Activated CD4-positive, alpha-beta T cell treated with anti-CD3 and anti-CD28 coated beads for 48 hours (primary cell): ENCODE results near the gene SCN8A.
"Not testable (repeated sequence)": the region's sequence is repeated elsewhere in the genome, so short reads cannot be mapped to it uniquely, and the experiment has no call there.

ENCODE experiments used
- DNase-seq: peaks from one replicate; pipeline ENCODE4 v3.0.0-alpha.2; 2020

SCN8A gene

GRCh38 chr12:51818566-51819300 lies 227.7 kb downstream of the SCN8A start:
- no peak for DNase-seq

DNA sequence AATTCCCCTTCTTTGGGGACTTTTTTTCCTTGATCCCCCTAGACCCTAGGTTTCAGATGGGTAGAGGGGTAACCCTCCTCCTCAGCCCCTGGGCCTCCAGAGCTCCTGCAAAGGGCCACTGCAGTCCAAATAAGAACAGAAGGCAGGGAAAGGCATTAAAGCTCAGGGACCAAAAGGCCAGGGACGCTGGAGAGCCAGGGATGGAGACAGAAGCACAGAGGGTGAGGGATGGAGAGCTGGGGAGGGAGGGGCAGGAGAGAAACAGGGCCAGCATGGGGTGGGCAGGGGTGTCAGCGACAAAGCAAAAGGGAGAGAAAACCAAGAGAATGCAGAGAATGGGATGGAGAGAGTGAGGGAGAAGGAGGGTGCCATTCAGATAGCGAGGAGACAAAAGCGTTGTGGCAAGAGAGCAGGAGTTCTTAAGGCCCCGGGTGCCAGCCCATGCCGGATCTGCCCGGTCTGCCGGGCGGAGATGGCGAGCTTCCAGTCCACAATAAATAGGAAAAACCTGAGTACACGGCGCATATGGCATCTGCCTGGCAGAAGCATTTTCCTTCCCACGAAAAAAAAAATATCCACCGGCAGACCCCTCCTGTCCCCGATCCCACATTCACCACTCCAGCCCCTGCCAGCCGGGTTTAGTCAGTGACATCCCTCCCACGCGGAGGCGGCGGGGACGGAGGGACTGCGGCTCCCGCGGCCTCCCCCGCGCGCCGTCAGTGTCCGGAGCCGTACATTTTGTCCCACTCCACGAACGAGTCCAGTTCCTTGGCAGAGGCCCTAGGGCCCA lies 228.9 kb downstream of the SCN8A start:
- no peak for DNase-seq

- DNase-seq = peak; percentile 87
Measured at GRCh38 chr12:51820526-51821439, 229.8 kb downstream of the SCN8A start.

GRCh38 chr12:51821440-51822260 lies 230.6 kb downstream of the SCN8A start:
- DNase-seq = peak; percentile 46

GRCh38 chr12:51822261-51822616 lies 231.2 kb downstream of the SCN8A start:
- no peak for DNase-seq

DNA sequence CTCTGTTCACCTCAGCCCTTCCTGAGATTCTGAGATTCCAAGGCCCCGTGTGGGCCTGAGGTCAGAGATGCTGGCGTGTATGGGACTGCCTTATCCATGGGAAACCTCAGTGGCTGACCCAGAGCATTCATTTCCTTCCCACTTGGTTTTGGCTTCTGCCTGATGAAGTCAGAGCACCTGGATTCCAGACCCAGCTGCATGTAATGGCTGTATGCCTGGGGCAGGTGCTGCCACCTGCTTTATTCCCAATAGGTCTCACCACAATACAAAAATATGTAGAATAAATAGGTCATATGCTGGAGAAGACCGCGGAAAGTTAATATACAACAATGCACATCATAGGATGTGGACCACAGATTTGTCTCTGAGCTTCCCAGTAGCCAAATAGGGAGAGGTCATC lies 231.9 kb downstream of the SCN8A start:
- DNase-seq = no peak

DNA sequence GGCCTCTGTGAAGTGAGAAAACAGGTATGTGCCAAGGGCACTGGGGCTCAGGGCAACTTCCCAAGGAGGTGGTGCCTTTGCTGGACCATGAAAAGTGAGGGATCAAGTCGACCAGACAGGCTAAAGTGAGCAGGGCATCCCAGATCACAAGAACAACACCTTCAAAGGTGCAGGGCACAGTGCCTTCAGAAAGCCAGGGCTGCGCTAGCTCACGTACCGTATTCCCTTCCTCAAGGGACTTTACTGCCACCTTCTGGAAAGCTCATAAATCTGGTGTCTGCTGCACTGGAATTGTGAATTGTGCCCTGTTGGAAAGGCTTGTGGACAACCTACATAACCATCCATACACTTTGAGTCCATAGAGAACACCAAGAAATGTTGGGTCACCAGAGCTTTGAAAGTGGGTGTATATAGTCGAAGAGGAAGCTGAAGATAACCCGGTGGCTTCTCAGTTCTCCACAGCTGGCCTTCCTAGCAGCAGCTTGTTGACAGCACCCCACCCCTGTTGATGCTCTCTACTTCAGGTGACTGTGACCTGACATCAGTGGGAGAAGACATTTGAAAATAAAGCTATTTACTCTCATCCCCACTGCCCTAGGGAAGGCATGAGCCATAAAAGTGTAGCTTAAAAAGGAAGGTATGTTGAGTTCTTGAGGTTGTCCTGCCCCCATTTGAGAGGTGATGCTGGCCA lies 233.0 kb downstream of the SCN8A start:
- peak; percentile 37 for DNase-seq

DNA sequence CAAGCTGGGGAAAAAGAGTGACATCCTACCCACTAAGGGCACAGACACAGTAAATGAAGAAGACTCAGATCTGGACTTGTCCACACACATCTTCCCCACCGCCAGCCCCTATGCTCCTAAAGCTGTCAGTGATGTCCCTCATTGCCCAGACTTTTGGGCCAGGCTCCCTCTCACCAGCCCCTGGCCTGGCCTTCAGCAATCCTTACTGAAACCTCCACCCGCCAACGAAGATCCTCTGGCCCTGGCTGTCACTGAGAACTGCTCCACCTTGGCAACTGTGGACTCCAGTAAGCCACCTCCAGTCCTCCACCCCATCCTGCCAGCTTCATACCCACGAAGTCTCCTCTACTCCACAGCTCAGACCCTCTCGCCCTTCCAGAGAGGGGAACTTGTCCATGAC lies 234.2 kb downstream of the SCN8A start:
- no peak for DNase-seq

DNA sequence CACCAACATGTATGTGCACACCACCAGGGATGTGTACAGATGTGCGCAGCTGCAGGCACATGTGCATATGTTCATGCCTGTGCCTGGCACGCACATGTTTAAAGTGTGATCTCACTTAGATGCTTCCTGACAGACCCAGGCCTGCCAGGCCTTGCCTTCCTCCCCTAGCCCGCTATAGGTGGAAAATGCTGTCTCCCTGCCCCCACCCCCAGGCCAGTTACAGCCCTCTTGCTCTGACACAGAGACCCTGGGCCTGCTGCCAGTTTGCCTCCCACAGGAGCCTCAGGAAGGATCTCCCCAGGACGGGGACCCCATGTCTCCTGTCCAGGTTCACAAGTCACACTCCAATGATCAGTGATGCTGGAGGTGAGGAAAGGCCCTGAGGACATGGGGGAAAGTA lies 235.8 kb downstream of the SCN8A start:
- DNase-seq = no peak

- DNase-seq = peak; percentile 82
Measured at GRCh38 chr12:51827925-51828818, 237.1 kb downstream of the SCN8A start.

DNA sequence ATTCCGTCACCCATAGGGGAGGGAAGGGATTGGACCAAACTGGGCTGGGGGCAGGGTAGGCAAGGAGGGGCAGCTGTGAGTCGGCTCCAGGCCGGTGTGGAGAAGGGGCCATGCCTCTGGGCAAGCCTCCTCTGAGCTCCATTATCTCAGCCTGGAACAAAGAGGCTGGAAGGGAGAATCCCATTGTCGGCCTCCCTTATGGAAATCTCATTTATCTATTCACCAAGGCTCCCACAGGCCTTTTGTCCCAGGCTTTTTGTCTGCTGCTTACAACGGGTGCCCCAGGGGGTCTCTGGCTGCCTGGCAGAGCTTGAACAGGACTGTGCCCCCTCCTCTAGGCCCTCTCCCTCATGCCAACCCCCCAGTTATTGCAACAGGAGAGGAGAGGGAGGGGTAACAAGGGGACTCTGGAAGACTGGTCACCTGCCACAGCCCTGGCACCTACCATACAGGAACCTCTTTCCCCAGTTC lies 238.0 kb downstream of the SCN8A start:
- no peak for DNase-seq

DNA sequence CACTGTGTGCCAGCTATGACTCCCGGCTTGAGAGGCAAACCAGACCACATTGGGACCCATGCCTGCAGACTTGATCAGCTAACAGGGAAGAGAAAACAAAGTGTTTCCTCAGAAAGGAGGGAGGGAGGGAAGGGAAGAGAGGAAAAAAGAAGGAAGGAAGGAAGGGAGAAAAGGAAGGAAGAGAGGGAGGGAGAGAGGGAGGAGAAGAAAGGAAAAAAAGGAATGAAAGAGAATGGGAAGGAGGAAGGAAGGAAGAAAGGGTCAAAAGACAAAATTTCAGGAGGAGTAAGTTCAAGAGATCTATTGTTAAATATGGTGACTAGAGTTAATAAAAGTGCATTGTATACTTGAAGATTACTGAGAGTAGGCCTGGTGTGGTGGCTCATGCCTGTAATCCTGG lies 238.6 kb downstream of the SCN8A start:
- no peak for DNase-seq

GRCh38 chr12:51831817-51832216 lies 240.8 kb downstream of the SCN8A start:
- DNase-seq = not testable (repeated sequence)

- no peak for DNase-seq
Measured at GRCh38 chr12:51832354-51833107, 241.5 kb downstream of the SCN8A start.

- no peak for DNase-seq
Measured at GRCh38 chr12:51833448-51834227, 242.6 kb downstream of the SCN8A start.

GRCh38 chr12:51834411-51834810 lies 243.4 kb downstream of the SCN8A start:
- DNase-seq = no peak

DNA sequence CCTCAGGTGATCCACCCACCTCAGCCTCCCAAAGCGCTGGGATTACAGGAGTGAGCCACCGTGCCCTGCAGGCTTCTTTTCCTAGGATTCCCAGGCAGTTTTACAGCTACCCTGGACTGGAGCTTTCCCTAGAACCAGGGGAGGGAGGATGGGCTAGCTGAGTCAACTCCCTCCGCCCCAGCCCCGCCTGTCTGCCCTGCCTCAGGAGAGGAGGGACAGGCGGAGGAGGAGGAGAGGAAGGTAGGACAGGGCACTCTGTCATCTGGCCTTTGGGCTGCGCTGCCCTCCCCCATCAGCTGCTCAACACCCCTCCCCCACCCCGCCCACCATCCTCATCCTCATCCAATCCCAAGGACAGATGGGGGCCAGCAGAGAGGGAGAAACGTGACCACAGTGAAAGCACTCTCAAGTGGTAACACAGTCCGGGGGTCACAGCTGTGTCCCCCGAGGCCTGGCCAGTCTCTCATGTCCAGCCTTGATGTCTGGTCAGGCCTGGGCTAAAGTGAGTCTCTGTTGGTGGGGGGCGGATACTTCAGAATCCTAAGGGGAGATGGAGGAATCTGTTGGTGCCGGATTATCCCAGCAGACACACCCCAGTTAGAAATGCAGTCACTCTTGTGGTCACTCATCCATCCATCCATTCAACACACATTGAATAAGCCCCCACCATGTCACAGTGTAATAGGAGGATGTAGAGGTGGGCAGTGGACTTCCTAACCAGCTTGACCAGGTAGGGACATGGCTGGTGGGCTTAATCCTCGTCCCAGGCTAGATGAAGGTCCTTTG lies 245.2 kb downstream of the SCN8A start:
- DNase-seq = no peak

GRCh38 chr12:51836827-51837173 lies 245.8 kb downstream of the SCN8A start:
- no peak for DNase-seq
